ENCODE measurements around the gene SDK1.

The SDK1 gene

DNA sequence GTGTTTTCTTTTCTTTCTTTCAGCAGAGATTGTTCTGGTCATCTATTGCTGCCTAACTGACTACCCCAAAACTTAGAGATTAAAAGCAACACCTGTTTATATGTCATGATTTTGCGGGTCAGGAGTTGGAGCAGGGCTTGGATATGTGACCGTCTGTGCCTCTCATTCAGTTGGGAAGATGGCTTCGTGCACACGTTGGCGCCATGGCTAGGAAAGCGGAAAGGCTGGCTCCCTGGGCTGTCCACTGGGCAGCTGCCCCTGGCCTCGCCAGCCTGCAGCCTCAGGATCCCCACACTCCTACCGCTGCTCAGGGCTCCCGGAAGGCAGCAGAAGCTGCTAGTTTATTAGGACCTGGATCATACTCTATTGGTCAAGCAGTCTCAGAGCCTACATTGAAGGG, 742.9 kb downstream of the SDK1 start:
- Histone ChIP-seq H3K9me3 (ENCODE audit: insufficient read depth, low read depth, low read length) (no peaks in the 10 kb centered on the region), H3K23ac (ENCODE audit: low read length) (no peak overlapping the region), H3K79me1 (ENCODE audit: low read length) (no peaks in the 10 kb centered on the region), H4K91ac (ENCODE audit: low read depth, low read length) (no peak overlapping the region), H2AFZ (ENCODE audit: insufficient read depth, low read length, poor library complexity) (no peak overlapping the region), H2BK120ac (ENCODE audit: insufficient read depth, low read length, poor library complexity) (no peak overlapping the region), H4K8ac (ENCODE audit: low read depth, low read length) (no peak overlapping the region), H3K4me2 (ENCODE audit: low read length) (no peak overlapping the region), H3K4me3 (ENCODE audit: low read depth, low read length) (peak overlapping the region; percentile 15), H3K4me1 (ENCODE audit: control insufficient read depth in 1 of 2, insufficient read depth in 2 of 2, low read length in 2 of 2) (no peaks in the 10 kb centered on the region), H2BK12ac (ENCODE audit: low read length) (no peak overlapping the region), H2AK5ac (ENCODE audit: low read length) (no peak overlapping the region), H3K4ac (ENCODE audit: low read depth, low read length) (no peak overlapping the region), H3K27ac (ENCODE audit: low read depth, low read length) (no peak overlapping the region), H4K12ac (ENCODE audit: low read depth, low read length) (no peak overlapping the region), H3K36me3 (ENCODE audit: control insufficient read depth in 1 of 2, insufficient read depth in 2 of 2, low read length in 2 of 2) (peaks cover 0 to 1% of the 10 kb centered on the region in 2 experiments), H3K14ac (ENCODE audit: low read length) (no peak overlapping the region), H3K18ac (ENCODE audit: low read length) (no peak overlapping the region), H3K79me2 (ENCODE audit: control insufficient read depth, insufficient read depth, low read length, poor library complexity) (no peaks in the 10 kb centered on the region), H3K9ac (ENCODE audit: low read length) (no peak overlapping the region), H2BK5ac (ENCODE audit: low read depth, low read length, poor library complexity) (no peak overlapping the region), H3K27me3 (ENCODE audit: insufficient read depth, low read length) (no peaks in the 10 kb centered on the region)
- WGBS (ENCODE audit: extremely low coverage, insufficient coverage, insufficient read length): no CpG with 5 or more reads among the region's 9 CpGs
- no peak for DNase-seq

DNA sequence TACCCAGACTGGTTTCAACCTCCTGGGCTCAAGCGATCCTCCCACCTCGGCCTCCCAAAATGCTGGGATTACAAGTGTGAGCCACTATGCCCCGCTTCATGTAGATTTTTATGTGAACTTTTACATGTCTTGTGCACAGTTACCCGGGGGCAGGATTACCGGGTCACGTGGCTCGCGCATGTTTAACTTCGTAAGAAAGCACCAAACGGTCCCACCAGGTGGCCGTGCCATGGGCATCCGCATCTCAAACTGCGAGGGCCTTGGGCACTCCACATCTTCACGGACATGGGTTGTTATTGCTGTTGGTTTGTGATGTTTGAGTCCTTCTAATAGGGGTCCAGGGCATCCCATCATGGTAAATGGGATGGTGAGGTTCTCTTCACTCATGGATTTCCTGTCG, 744.4 kb downstream of the SDK1 start:
- H3K27me3 ChIP-seq (ENCODE audit: insufficient read depth, low read length): no peaks in the 10 kb centered on the region
- H3K27ac ChIP-seq (ENCODE audit: low read depth, low read length): no peak overlapping the region
- no peaks in the 10 kb centered on the region for H3K9me3 ChIP-seq (ENCODE audit: insufficient read depth, low read depth, low read length)
- H4K8ac ChIP-seq (ENCODE audit: low read depth, low read length): no peak overlapping the region
- H2BK5ac ChIP-seq (ENCODE audit: low read depth, low read length, poor library complexity): no peak overlapping the region
- no peak overlapping the region for H3K4me2 ChIP-seq (ENCODE audit: low read length)
- no peak overlapping the region for H3K18ac ChIP-seq (ENCODE audit: low read length)
- WGBS (ENCODE audit: extremely low coverage, insufficient coverage, insufficient read length): no CpG with 5 or more reads among the region's 15 CpGs
- no peak for DNase-seq
- no peaks in the 10 kb centered on the region for H3K4me1 ChIP-seq (ENCODE audit: control insufficient read depth in 1 of 2, insufficient read depth in 2 of 2, low read length in 2 of 2)
- H4K91ac ChIP-seq (ENCODE audit: low read depth, low read length): no peak overlapping the region
- H2BK120ac ChIP-seq (ENCODE audit: insufficient read depth, low read length, poor library complexity): no peak overlapping the region
- no peak overlapping the region for H4K12ac ChIP-seq (ENCODE audit: low read depth, low read length)
- H3K36me3 ChIP-seq (ENCODE audit: control insufficient read depth in 1 of 2, insufficient read depth in 2 of 2, low read length in 2 of 2): peaks cover 1 to 3% of the 10 kb centered on the region in 2 experiments
- H3K23ac ChIP-seq (ENCODE audit: low read length): no peak overlapping the region
- H2AFZ ChIP-seq (ENCODE audit: insufficient read depth, low read length, poor library complexity): no peak overlapping the region
- H3K79me2 ChIP-seq (ENCODE audit: control insufficient read depth, insufficient read depth, low read length, poor library complexity): no peaks in the 10 kb centered on the region
- no peak overlapping the region for H3K9ac ChIP-seq (ENCODE audit: low read length)
- H2BK12ac ChIP-seq (ENCODE audit: low read length): no peak overlapping the region
- H3K4ac ChIP-seq (ENCODE audit: low read depth, low read length): no peak overlapping the region
- no peak overlapping the region for H3K14ac ChIP-seq (ENCODE audit: low read length)
- no peak overlapping the region for H2AK5ac ChIP-seq (ENCODE audit: low read length)
- no peak overlapping the region for H3K4me3 ChIP-seq (ENCODE audit: low read depth, low read length)
- H3K79me1 ChIP-seq (ENCODE audit: low read length): no peaks in the 10 kb centered on the region

DNA sequence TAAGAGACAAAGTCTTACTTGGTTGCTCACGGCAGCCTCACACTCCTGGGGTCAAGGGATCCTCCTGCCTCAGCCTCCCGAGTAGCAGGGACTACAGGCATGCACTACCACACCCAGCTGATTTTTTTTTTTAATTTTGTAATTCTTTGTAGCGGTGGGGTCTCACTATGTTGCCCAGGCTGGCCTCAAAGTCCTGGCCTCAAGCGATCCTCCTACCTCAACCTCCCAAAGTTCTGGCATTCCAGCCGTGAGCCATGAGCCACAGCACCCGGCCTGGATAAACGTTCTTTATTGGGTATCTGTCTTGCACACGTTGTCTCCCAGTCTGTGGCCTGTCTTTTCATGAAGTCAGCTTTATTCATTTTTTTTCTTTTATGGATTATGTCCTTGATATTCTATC, 744.9 kb downstream of the SDK1 start:
- Histone ChIP-seq H3K4ac (ENCODE audit: low read depth, low read length) (no peak overlapping the region), H4K12ac (ENCODE audit: low read depth, low read length) (no peak overlapping the region), H3K4me2 (ENCODE audit: low read length) (no peak overlapping the region), H3K23ac (ENCODE audit: low read length) (no peak overlapping the region), H3K27me3 (ENCODE audit: insufficient read depth, low read length) (no peaks in the 10 kb centered on the region), H3K4me3 (ENCODE audit: low read depth, low read length) (no peak overlapping the region), H3K4me1 (ENCODE audit: control insufficient read depth in 1 of 2, insufficient read depth in 2 of 2, low read length in 2 of 2) (no peaks in the 10 kb centered on the region), H3K79me2 (ENCODE audit: control insufficient read depth, insufficient read depth, low read length, poor library complexity) (no peaks in the 10 kb centered on the region), H3K27ac (ENCODE audit: low read depth, low read length) (no peak overlapping the region), H2BK12ac (ENCODE audit: low read length) (no peak overlapping the region), H3K9me3 (ENCODE audit: insufficient read depth, low read depth, low read length) (no peaks in the 10 kb centered on the region), H3K18ac (ENCODE audit: low read length) (no peak overlapping the region), H3K9ac (ENCODE audit: low read length) (no peak overlapping the region), H3K36me3 (ENCODE audit: control insufficient read depth in 1 of 2, insufficient read depth in 2 of 2, low read length in 2 of 2) (peaks cover 1 to 3% of the 10 kb centered on the region in 2 experiments), H2BK120ac (ENCODE audit: insufficient read depth, low read length, poor library complexity) (no peak overlapping the region), H2BK5ac (ENCODE audit: low read depth, low read length, poor library complexity) (no peak overlapping the region), H2AFZ (ENCODE audit: insufficient read depth, low read length, poor library complexity) (no peak overlapping the region), H2AK5ac (ENCODE audit: low read length) (no peak overlapping the region), H4K8ac (ENCODE audit: low read depth, low read length) (no peak overlapping the region), H4K91ac (ENCODE audit: low read depth, low read length) (no peak overlapping the region), H3K79me1 (ENCODE audit: low read length) (no peaks in the 10 kb centered on the region), H3K14ac (ENCODE audit: low read length) (no peak overlapping the region)
- DNase-seq: no peak
- WGBS (ENCODE audit: extremely low coverage, insufficient coverage, insufficient read length): no CpG with 5 or more reads among the region's 8 CpGs

DNA sequence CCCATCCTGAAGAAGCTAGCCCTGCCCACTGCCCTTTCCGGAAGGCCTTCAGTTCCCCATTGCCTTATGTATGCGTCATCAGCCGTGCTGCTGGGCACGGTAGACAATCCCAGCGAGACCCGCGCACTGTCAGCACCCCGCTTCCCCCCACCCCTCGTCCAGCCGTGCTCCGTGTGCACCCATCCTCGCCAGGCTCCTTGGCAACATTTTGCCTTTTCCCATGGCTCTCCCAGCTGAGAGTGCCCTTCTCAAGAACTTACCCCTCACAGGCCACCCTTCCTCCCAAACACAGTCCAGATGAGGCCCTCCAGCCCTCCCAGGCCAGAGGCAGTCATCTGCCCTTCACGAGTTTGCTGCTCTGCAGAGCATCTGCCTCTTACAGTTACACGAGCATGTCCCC, 747.3 kb downstream of the SDK1 start:
- no peak overlapping the region for H2AFZ ChIP-seq (ENCODE audit: insufficient read depth, low read length, poor library complexity)
- no peak overlapping the region for H3K23ac ChIP-seq (ENCODE audit: low read length)
- H3K9ac ChIP-seq (ENCODE audit: low read length): no peak overlapping the region
- H3K27ac ChIP-seq (ENCODE audit: low read depth, low read length): no peak overlapping the region
- H3K9me3 ChIP-seq (ENCODE audit: insufficient read depth, low read depth, low read length): no peaks in the 10 kb centered on the region
- DNase-seq: no peak
- no peak overlapping the region for H2BK12ac ChIP-seq (ENCODE audit: low read length)
- WGBS (ENCODE audit: extremely low coverage, insufficient coverage, insufficient read length): no CpG with 5 or more reads among the region's 14 CpGs
- no peak overlapping the region for H3K4me3 ChIP-seq (ENCODE audit: low read depth, low read length)
- no peak overlapping the region for H3K14ac ChIP-seq (ENCODE audit: low read length)
- no peaks in the 10 kb centered on the region for H3K79me1 ChIP-seq (ENCODE audit: low read length)
- H2AK5ac ChIP-seq (ENCODE audit: low read length): no peak overlapping the region
- no peak overlapping the region for H3K4me2 ChIP-seq (ENCODE audit: low read length)
- no peaks in the 10 kb centered on the region for H3K27me3 ChIP-seq (ENCODE audit: insufficient read depth, low read length)
- no peaks in the 10 kb centered on the region for H3K4me1 ChIP-seq (ENCODE audit: control insufficient read depth in 1 of 2, insufficient read depth in 2 of 2, low read length in 2 of 2)
- H2BK5ac ChIP-seq (ENCODE audit: low read depth, low read length, poor library complexity): no peak overlapping the region
- H4K12ac ChIP-seq (ENCODE audit: low read depth, low read length): no peak overlapping the region
- peaks cover 9 to 11% of the 10 kb centered on the region in 2 experiments for H3K36me3 ChIP-seq (ENCODE audit: control insufficient read depth in 1 of 2, insufficient read depth in 2 of 2, low read length in 2 of 2)
- H4K91ac ChIP-seq (ENCODE audit: low read depth, low read length): no peak overlapping the region
- no peaks in the 10 kb centered on the region for H3K79me2 ChIP-seq (ENCODE audit: control insufficient read depth, insufficient read depth, low read length, poor library complexity)
- H3K4ac ChIP-seq (ENCODE audit: low read depth, low read length): no peak overlapping the region
- no peak overlapping the region for H4K8ac ChIP-seq (ENCODE audit: low read depth, low read length)
- H3K18ac ChIP-seq (ENCODE audit: low read length): no peak overlapping the region
- no peak overlapping the region for H2BK120ac ChIP-seq (ENCODE audit: insufficient read depth, low read length, poor library complexity)

Measured in trophoblast cell (in vitro differentiated cells and primary cell).